Caco-2 (cell line): ENCODE measurements around the gene TAF12. TPM values are rescaled to one million over a fixed set of nuclear protein-coding genes. Genes with fewer than 3 reads are reported as not detected.
A peak's percentile ranks its signal among the peaks of the same experiment; 100 is the strongest.
"Not testable (repeated sequence)": the region's sequence is repeated elsewhere in the genome, so short reads cannot be mapped to it uniquely, and the experiment has no call there.

Experiments
- BruUV-seq: library from RNA; stranded (reverse); fragments of 400-500 nt; replicated peaks from 2 replicates; lab custom pipeline; 2021; lab: Mats Ljungman, UMichigan
- CTCF ChIA-PET: fragments of 300-600 bp; sonication (Branson Sonifier 250); formaldehyde crosslinking; loops from one replicate; lab custom pipeline; 2022; ENCODE audit warnings: antibody characterized with exemption; lab: Charles Lee
- POLR2A ChIA-PET: fragments of 300-600 bp; sonication (Branson Sonifier 250); formaldehyde crosslinking; loops from one replicate; lab custom pipeline; 2022; ENCODE audit warnings: antibody characterized with exemption; lab: Charles Lee
- DNase-seq, 2 experiments: peaks; one replicate each; pipeline versions ENCODE4 v3.0.0 to v3.0.0-alpha.2; 2020 to 2022
- H3K27me3 ChIP-seq: replicated peaks from 2 replicates; pipeline ENCODE4 v1.6.0; 2011; ENCODE audit warnings: low read length; ENCODE audit not compliant: control insufficient read depth, insufficient read depth
- H3K36me3 ChIP-seq: 2 replicates; pipeline ENCODE4 v1.5.1; 2011; ENCODE audit warnings: low read length; ENCODE audit not compliant: control insufficient read depth, insufficient read depth
- H3K4me1 ChIP-seq: fragments of 250-450 bp; sonication (Bioruptor Pico); 2 replicates; pipeline ENCODE4 v1.5.1; 2020; ENCODE audit warnings: mild to moderate bottlenecking
- H3K4me3 ChIP-seq: 2 replicates; pipeline ENCODE4 v1.5.1; 2011; ENCODE audit warnings: low read depth, mild to moderate bottlenecking, control low read depth, low read length
- H3K9me3 ChIP-seq: fragments of 250-450 bp; sonication (Bioruptor Pico); 2 replicates; pipeline ENCODE4 v1.5.1; 2020; ENCODE audit warnings: mild to moderate bottlenecking, moderate library complexity
- H3K27ac Mint-ChIP-seq: one replicate; pipeline ENCODE4 v1.8.0; 2022; ENCODE audit warnings: mixed read lengths; ENCODE audit not compliant: unreplicated experiment
- H3K27me3 Mint-ChIP-seq: one replicate; pipeline ENCODE4 v1.8.0; 2022; ENCODE audit warnings: mixed read lengths; ENCODE audit not compliant: insufficient read depth, unreplicated experiment
- H3K36me3 Mint-ChIP-seq: one replicate; pipeline ENCODE4 v1.8.0; 2022; ENCODE audit warnings: mild to moderate bottlenecking, mixed read lengths; ENCODE audit not compliant: insufficient read depth, unreplicated experiment
- H3K4me1 Mint-ChIP-seq: one replicate; pipeline ENCODE4 v1.8.0; 2022; ENCODE audit warnings: low read depth, mixed read lengths; ENCODE audit not compliant: unreplicated experiment
- H3K4me3 Mint-ChIP-seq: one replicate; pipeline ENCODE4 v1.8.0; 2022; ENCODE audit warnings: mild to moderate bottlenecking, moderate library complexity, mixed read lengths; ENCODE audit not compliant: unreplicated experiment
- H3K9me3 Mint-ChIP-seq: one replicate; pipeline ENCODE4 v1.8.0; 2022; ENCODE audit warnings: mixed read lengths; ENCODE audit not compliant: unreplicated experiment
- intact Hi-C: fragments of 100-400 bp; cut with micrococcal nuclease; formaldehyde crosslinking; loops from one replicate; pipeline ENCODE4 v1.10.0; 2022; ENCODE audit not compliant: unreplicated experiment
- total RNA-seq: library from RNA; stranded (reverse); gene quantifications from 2 replicates; pipeline ENCODE4 v1.2.3, GENCODE V29; 2022
- TF ChIP-seq, protein P1 (sequence below), 2 experiments: fragments of 200-600 bp in 1 of 2; IDR thresholded peaks; 1 replicate in 1 of 2; 2 replicates in 1 of 2; pipeline versions ENCODE4 v1.5.1 to v1.8.0; 2011 to 2022; ENCODE audit warnings: antibody characterized with exemption in 1 of 2, control low read depth in 1 of 2, inconsistent platforms in 1 of 2, low read depth in 1 of 2, low read length in 1 of 2, mild to moderate bottlenecking in 1 of 2, moderate library complexity in 1 of 2; ENCODE audit not compliant: insufficient read depth in 1 of 2, severe bottlenecking in 1 of 2, unreplicated experiment in 1 of 2

TAF12 gene
- total RNA-seq, 1 experiment from 2014 or later, result 11.3 TPM

DNA sequence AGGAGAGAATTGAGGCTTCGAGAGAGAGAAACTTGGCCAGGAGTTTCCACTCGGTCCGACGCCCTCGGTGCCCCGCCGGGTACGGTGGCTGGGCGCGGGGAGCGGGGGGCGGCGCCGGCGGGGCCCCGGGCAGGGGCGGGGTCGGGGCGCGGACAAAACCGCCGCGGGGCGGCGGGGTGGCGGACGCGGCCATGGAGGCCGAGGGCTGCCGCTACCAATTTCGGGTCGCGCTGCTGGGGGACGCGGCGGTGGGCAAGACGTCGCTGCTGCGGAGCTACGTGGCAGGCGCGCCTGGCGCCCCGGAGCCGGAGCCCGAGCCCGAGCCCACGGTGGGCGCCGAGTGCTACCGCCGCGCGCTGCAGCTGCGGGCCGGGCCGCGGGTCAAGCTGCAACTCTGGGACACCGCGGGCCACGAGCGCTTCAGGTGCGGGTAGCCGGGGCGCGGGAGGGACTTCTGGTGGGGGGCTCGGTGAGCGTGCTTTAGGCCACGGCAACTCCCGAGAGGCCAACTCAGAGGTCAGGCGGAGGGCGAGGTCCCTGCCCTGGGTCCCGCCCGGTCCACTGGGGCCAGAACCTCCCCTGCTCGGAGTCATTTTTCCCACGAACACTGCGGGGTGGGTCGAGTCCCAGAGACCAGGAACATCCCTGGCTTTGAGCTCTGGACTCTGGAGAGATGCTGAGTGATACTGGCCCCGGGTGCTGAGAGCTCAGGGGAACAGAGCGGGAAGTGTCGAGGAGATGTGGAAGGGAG is 50.4 kb downstream of the TAF12 start:
- peak overlapping the region; percentile 75 for H3K4me3 Mint-ChIP-seq
- intact Hi-C loops, result no loop called here
- H3K4me3 ChIP-seq, result peak overlapping the region; percentile 48
- no TSS peak for BruUV-seq
- TF ChIP-seq, protein P1, sequence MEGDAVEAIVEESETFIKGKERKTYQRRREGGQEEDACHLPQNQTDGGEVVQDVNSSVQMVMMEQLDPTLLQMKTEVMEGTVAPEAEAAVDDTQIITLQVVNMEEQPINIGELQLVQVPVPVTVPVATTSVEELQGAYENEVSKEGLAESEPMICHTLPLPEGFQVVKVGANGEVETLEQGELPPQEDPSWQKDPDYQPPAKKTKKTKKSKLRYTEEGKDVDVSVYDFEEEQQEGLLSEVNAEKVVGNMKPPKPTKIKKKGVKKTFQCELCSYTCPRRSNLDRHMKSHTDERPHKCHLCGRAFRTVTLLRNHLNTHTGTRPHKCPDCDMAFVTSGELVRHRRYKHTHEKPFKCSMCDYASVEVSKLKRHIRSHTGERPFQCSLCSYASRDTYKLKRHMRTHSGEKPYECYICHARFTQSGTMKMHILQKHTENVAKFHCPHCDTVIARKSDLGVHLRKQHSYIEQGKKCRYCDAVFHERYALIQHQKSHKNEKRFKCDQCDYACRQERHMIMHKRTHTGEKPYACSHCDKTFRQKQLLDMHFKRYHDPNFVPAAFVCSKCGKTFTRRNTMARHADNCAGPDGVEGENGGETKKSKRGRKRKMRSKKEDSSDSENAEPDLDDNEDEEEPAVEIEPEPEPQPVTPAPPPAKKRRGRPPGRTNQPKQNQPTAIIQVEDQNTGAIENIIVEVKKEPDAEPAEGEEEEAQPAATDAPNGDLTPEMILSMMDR (IDR thresholded peaks at IDR 0.05; ENCODE audit: insufficient read depth in 1 of 2, low read depth in 1 of 2, low read length in 1 of 2, severe bottlenecking in 1 of 2, unreplicated experiment in 1 of 2), result no peak
- H3K27ac Mint-ChIP-seq, result no peak overlapping the region
- H3K36me3 ChIP-seq, result no peaks in the 10 kb centered on the region
- H3K4me1 Mint-ChIP-seq, result no peaks in the 10 kb centered on the region
- H3K9me3 Mint-ChIP-seq, result no peaks in the 10 kb centered on the region
- no peaks in the 10 kb centered on the region; the same call in 1 of the 2 replicates for H3K4me1 ChIP-seq
- H3K36me3 Mint-ChIP-seq, result peaks cover 5% of the 10 kb centered on the region
- H3K27me3 ChIP-seq, result no peaks in the 10 kb centered on the region
- POLR2A ChIA-PET, result interaction anchor here (0.5 to 1.3 kb wide), 2 partner anchors 11 to 74 kb away, joined by 4 to 9 read pairs; no protein-coding TSS in a partner anchor
- CTCF ChIA-PET, result no interaction called here
- peak in 1 of 2 experiments; percentile 24 for DNase-seq
- H3K9me3 ChIP-seq, result no peaks in the 10 kb centered on the region
- no peaks in the 10 kb centered on the region for H3K27me3 Mint-ChIP-seq

GRCh38 chr1:28591708-28592320 is 51.1 kb downstream of the TAF12 start, which contains the start of gene RAB42:
Gene RAB42 (plus strand): TSS chr1:28592265. CDS start chr1:28592512, 247 bp downstream.
- H3K27me3 ChIP-seq, result no peaks in the 10 kb centered on the region
- Mint-ChIP-seq H3K9me3 (no peaks in the 10 kb centered on the region), H3K36me3 (peaks cover 5% of the 10 kb centered on the region), H3K27me3 (no peaks in the 10 kb centered on the region), H3K27ac (no peak within 1 kb of the TSS), H3K4me3 (peak within 1 kb of the TSS; percentile 75), H3K4me1 (no peaks in the 10 kb centered on the region)
- intact Hi-C loops, result no loop called here
- BruUV-seq, result no TSS peak
- no peaks in the 10 kb centered on the region for H3K9me3 ChIP-seq
- TF ChIP-seq, protein P1 (IDR thresholded peaks at IDR 0.05; ENCODE audit: insufficient read depth in 1 of 2, low read depth in 1 of 2, low read length in 1 of 2, severe bottlenecking in 1 of 2, unreplicated experiment in 1 of 2), result no peak
- peak within 1 kb of the TSS; percentile 48 for H3K4me3 ChIP-seq
- no peaks in the 10 kb centered on the region for H3K36me3 ChIP-seq
- ChIA-PET CTCF (no interaction called here), POLR2A (interaction anchor here (0.5 to 1.3 kb wide), 2 partner anchors 10 to 73 kb away, joined by 4 to 9 read pairs; no protein-coding TSS in a partner anchor)
- H3K4me1 ChIP-seq, result no peaks in the 10 kb centered on the region; the same call in 1 of the 2 replicates
- DNase-seq, result peak in 1 of 2 experiments; percentile 19

GRCh38 chr1:28586585-28587391 is 56.1 kb downstream of the TAF12 start:
- H3K9me3 ChIP-seq, H3K27ac Mint-ChIP-seq, DNase-seq, H3K4me1 ChIP-seq, CTCF ChIA-PET, H3K9me3 Mint-ChIP-seq, intact Hi-C loops, H3K27me3 Mint-ChIP-seq, BruUV-seq, H3K36me3 Mint-ChIP-seq, H3K4me3 ChIP-seq, H3K36me3 ChIP-seq, H3K4me3 Mint-ChIP-seq, H3K27me3 ChIP-seq: not testable (repeated sequence)
- peaks cover 11% of the 10 kb centered on the region for H3K4me1 Mint-ChIP-seq
- POLR2A ChIA-PET, result interaction anchor here (0.6 kb wide), 1 partner anchor 48 kb away, joined by 9 read pairs; no protein-coding TSS in a partner anchor
